ENCODE data around the gene FBXO2.
A peak's percentile ranks its signal among the peaks of the same experiment; 100 is the strongest.

Gene FBXO2

DNA sequence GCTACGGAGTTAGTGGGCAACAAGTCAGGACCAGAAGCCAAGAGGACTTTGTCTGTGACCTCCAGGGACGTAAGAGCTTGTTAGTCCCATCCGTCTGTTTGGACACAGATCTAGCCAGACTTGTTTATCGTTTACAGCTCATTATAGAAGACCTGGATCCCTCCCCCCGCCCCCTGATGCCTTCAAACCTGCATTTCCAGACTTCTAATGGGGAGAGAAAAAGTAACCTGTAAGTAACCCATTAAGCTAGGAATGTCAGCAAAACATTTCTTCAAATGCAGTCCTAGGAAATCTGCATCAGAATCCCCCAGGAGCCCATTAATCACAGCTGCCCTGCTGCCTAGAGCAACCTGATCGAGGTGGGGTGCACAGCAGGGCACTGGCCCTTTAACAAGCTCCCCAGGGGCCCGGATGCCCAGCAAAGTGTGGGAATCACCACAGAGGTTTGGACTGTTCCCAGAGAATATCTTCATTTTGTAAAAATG is 28.1 kb upstream of the FBXO2 start:
- no peak for DNase-seq

DNA sequence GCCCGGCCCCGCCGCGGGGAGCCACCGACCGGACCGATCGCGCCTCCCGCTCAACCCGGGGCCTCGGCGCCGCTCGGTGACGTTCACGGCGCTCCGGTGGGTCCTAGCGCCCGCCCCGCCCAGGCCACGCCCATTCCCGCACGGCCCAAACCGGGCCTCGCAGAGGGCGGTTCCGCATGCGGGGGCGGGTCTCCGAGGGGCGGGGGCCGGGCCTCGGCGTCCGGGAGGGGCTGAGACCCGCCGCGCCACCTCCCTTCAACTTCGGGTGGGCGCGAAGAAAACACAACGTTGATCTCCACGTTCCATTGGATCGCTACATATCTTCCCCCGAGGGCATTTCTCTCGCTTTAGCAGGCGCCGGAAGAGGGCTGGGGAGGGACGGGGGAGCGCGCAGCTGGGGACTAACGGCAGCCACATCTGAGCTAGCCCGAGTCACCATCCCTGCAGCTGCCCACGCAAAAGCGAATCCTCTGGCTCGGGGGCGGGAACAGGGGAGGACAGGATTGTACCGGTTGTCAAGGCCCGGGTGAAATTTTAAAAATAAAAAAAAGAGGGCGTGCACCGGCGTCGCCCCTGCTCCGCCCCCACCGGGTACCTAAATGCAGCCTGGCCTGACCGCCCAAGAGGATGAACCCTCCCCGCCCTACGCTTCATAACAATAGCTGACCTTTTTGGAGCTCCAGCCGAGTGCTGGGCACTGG is 27.0 kb upstream of the FBXO2 start, which contains the start of gene MAD2L2:
Gene MAD2L2 (minus strand): TSS at position 78 of the 701 bp plus-strand sequence. CDS start 547 bp downstream, outside the sequence.
- peak; percentile 87 to 90 for DNase-seq

DNA sequence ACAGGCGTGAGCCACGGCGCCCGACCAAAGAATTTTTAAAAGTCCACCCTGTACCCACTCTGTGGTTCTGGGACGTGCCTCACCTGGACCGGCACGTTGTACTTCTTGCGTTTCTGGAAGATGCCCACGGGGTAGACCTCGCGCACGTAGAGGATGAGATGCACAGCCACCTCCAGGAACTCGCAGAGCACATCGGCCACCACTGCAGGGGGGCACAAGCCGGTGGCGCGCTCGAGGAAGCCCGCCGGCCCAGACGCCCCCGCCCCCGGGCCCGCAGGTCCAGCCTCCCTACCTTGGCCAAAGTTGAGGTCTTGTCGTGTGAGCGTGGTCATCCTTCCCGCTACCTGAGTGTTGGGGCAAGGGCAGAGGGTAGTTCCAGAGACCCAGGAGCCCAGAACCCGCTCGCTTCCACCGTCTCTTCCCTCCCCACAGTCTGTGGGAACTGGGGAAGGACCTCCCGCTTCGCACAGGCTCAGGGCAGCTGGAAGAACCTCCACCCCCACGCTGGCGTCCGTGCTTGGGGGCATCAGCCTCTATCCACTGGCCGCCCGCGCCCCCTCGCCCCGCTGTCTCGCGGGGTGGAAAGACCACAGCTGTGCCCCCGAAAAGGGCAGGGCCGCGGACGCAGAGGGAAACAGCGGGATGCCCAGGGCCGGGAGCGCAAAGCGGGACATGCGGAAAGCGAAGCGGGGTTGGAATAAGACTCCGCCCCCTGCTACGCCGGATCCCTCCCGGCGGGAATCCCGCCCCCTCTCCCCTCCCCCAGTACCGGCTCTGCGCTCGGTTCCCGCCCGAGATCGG is 26.2 kb upstream of the FBXO2 start:
- DNase-seq, result no peak

DNA sequence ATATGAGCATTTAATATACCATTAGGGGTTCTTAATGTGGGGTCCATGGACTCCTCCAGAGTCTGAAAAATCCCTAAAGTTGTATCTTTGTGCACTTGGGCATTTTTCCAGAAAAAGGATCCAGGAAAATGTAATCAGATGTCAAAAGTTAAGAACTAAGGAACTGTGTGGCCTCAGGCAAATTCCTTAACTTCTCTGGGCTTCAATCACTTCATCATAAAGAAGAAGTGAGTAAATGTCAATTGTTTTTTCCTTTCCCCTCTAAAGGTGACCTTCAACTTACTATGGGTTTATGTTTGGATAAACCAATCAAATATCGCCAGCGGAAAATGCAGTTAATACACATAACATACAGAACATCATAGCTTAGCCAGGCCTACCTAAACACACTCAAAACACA is 24.2 kb upstream of the FBXO2 start:
- no peak for DNase-seq

DNA sequence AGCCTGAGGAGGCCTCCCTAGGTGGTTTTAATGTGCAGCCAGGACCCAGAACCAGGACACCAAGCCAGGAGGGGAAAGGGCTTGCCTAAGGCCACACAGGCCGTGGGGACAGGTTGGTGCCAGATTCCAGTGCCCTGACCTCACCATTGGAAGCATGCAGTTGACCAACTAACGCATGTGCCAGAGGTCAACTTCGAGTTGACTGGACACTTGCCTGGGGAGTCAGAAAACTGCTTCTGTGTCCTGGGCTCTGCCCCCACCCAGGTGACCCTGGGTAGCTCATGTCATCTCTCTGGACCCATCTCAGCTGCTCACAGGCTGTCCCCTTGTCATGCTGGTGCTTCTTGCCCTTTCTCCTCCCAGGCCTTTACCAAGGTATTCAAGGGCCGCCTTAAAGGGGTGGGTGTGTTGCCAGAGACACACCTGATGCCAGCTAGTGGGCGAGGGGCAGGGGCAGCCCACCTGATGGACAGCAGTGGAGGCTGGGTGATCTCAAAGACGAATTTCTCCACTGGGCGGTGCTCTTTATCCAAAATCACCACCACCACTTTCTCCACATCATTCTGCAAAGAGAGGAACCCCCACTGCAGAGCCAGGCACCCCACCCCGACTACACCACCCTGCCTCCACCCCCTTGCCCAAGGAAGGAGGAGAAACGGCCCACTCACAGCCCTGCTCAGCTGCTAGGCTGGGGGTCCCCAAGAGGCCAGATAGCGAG is 22.3 kb upstream of the FBXO2 start:
- DNase-seq, result no peak

DNA sequence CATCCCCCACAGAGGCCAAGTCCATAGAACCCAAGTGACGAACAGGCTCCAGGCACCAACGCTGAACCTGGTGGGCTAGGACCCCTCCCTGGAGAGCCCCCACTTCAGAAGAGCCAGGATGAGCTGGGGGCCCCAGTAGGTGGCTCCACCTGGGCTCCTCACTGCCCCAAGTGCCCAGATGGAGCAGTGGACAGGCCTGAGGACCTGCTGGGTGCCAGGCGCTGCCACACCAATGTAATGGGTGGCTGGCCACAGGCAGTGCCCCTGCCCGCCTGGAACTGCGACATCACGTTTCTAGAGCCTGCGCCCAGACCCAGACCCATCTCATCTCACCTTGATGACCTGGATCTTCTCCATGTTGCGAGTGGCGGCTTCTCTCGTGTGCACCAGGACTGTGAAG is 21.1 kb upstream of the FBXO2 start:
- DNase-seq, result no peak

DNA sequence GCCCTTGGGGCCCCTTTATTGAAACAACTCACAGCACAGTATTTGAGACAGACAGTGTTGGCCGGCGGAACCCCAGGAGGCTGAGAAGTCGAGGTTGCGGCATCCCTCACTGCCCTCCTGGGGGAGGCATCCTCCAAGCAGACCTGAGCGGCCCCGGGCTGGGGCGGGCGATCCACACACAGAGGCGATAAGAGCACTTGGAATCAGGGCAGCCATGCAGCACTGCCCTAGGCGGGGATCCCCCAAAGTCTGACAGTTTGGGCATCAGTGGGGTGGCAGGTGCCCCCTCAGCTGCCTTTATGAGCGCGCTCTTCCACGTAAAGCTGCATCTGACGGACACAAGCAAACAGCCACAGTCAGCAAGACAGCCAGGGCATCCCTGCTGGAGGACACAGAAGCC is 20.3 kb upstream of the FBXO2 start:
- no peak for DNase-seq

DNA sequence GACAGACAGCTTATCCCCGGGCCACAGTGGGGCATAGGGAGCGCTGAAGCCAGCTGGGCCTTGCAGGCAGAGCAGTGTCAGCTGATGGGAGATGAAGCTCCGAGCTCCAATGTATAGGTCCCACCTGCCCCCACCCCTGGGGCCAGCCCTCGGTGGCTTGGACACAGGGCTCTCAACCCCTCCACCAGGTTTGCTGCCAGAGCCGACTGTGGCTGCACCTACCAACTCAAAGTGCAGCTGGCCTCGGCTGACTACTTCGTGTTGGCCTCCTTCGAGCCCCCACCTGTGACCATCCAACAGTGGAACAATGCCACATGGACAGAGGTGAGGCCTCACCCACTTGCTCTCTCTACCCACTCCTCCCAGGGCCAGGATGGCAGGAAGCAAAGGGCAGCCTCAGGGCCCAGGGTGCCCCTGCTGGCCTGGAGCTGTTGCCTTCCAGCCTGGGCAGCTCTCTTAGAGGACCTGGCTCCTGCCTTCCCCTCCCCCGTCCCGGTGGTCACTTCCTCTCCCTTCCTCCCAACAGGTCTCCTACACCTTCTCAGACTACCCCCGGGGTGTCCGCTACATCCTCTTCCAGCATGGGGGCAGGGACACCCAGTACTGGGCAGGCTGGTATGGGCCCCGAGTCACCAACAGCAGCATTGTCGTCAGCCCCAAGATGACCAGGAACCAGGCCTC is 19.0 kb upstream of the FBXO2 start:
- no peak for DNase-seq

DNA sequence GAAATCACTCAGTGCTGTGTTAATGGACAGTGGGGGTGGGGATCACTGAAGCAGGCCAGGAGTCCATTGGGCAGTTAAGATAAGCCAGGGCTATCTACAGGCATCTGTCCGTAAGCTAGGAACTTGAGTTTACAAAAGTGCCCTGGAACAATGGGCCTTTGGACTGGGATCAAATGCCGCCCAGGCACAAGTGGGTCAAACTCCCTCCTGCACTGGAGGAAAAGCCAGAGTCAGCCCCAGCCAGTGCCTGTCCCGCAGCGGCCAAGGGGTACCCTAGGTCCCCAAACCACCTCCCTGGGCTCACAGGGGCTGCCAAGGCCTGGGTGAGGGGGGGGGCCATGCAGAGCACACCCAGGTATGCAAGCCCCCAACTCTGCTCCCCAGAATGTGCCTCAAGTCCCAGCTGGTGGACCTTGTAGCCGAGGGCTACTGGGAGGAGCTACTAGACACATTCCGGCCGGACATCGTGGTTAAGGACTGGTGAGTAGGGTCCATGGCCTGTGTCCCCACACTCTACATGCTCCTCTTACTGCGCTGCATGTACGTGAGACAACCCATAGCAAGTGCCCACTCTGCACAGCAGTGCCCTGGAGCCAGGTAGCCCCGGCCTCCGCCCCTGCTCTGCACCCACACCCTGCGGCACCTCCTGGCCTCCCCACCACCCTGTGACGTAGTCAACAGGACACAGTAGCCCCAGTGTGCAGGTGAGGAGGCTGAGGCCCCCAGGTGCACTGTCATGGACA is 17.5 kb upstream of the FBXO2 start:
- no peak for DNase-seq

DNA sequence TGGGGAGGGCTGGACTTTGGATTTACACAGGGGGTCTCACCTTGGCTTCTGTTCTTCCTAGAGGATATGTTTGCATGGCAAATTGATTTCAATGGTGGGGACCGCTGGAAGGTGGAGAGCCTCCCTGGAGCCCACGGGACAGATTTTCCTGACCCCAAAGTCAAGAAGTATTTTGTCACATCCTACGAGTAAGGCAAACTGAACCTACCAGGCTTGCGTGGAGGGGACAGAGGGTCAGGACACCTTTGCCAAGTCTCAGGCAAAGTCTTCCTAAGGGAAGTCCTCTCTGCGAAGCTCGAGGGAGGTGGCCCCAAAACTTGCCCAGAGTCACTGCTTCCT is 16.9 kb upstream of the FBXO2 start:
- no peak for DNase-seq

DNA sequence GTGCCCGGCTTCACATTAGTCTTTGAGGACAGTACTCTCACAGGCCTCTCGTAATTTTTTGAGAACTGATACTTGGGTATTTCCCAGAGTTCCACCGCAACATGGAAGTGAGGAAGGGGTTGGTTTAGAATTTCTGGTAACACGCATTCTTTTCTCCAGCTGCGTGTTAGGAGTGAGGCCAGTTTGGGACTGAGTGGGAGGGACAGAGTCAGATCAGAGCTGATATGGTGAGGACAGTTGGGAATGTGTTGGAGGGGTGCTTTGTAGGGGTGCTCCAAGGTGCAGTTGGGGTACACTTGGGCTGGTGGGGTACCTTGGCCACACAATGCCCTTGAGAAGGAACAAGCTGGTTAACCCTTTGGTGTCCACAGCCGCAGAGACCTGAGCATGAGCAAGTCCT is 16.5 kb upstream of the FBXO2 start:
- no peak for DNase-seq

DNA sequence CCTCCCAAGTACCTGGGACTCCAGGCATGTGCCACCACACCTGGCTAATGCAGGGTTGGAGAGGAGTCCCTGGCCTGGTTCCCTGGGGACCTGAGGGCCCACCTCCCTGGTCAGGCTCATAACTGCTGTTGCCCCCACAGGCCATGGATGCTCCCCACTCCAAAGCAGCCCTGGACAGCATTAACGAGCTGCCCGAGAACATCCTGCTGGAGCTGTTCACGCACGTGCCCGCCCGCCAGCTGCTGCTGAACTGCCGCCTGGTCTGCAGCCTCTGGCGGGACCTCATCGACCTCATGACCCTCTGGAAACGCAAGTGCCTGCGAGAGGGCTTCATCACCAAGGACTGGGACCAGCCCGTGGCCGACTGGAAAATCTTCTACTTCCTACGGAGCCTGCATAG is 14.3 kb upstream of the FBXO2 start:
- no peak for DNase-seq

DNA sequence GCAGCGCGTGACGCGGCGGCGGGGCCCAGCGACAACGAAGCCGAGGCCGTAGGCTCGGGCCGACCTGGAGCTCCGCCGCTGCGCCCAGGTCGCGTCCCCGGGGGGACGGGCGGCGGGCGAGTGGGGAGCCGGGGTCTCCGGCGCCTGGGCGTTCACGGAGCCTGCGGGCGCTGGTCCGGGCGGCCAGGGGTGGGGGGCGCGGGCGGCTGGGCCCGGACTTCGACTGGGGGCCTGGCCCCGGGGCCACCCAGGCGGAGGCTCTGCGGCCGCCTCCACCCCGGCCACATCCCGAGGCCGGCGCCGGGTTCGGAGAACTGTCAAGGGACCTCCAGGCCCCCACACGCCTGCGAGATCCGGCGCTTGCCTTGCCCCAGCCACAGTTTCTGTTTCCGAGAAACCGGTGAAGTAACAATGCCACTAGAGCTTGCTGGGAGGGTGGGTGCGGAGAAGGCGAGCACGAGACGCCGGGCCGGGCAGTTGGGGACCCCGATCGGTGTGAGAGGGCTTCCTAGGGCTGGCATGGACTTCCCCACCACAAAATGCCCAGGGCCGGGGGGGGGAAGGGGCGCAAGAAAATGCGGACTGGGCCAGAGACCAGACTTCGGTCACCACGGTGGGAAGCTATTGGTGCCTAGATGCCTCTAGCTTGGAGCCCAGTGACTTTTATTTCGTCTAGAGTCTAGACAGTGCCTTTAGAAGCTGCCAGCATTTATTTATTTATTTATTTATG is 10.3 kb upstream of the FBXO2 start:
- peak; percentile 53 to 61 for DNase-seq

DNA sequence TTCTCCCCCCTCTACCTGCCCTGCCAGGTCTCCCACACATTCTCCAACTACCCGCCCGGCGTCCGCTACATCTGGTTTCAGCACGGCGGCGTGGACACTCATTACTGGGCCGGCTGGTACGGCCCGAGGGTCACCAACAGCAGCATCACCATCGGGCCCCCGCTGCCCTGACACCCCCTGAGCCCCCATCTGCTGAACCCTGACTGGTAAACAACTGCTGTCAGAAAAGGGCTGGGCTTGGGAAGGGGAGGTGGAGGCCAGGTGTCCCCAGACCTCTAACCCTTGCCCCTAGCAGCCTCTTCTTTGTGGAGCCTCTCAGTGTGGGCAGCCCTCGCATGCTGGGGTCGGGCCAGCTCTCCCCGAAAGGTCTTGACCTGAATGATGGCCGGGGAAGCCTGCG is 6.9 kb upstream of the FBXO2 start:
- no peak for DNase-seq

DNA sequence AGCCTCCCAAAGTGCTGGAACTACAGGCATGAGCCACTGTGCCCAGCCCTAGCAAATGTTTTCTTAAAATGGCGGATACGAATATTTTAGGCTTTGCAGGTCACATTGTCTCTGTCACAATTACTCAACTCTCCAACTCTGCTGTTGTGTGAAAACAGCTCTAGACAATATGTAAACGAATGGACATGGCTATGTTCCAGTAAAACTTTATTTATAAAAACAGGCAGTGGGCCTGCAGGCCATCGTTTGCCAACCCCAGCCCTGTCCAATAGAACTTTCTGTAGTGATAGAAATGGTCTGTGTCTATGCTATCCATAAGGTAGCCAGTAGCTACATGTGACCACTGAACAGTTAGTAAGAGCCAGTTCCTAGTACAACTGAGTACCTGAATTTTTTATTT is 5.5 kb upstream of the FBXO2 start:
- no peak for DNase-seq

DNA sequence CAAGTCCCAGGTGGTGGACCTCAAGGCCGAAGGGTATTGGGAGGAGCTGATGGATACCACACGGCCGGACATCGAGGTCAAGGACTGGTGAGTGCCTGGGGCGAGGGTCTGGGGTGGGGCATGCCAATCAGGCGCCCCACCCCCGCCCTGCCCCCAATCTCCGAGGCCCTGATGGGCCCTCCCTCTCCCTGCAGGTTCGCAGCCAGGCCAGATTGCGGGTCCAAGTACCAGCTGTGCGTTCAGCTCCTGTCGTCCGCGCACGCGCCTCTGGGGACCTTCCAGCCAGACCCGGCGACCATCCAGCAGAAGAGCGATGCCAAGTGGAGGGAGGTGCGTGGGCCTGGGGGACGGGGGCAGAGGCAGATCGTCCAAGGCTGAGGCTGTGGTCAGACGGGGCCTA is 4.3 kb upstream of the FBXO2 start:
- no peak for DNase-seq

DNA sequence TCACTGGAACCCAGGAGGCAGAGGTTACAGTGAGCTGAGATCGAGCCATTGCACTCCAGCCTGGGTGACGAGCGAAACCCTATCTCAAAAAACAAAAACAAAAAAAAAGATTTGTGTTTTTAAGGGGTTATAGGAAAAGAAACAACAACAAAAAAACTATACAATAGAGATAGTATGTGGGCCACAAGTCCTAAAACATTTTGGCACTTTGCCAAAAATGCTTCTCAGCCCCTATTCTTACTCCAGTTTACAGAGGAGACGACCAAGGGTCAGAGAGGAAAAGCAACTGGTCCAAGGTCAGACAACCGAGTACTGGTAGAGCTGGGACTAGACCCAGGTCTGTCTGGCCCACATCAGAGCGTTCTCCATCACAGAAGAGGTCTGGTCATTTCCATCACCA is 3.4 kb upstream of the FBXO2 start:
- no peak for DNase-seq

DNA sequence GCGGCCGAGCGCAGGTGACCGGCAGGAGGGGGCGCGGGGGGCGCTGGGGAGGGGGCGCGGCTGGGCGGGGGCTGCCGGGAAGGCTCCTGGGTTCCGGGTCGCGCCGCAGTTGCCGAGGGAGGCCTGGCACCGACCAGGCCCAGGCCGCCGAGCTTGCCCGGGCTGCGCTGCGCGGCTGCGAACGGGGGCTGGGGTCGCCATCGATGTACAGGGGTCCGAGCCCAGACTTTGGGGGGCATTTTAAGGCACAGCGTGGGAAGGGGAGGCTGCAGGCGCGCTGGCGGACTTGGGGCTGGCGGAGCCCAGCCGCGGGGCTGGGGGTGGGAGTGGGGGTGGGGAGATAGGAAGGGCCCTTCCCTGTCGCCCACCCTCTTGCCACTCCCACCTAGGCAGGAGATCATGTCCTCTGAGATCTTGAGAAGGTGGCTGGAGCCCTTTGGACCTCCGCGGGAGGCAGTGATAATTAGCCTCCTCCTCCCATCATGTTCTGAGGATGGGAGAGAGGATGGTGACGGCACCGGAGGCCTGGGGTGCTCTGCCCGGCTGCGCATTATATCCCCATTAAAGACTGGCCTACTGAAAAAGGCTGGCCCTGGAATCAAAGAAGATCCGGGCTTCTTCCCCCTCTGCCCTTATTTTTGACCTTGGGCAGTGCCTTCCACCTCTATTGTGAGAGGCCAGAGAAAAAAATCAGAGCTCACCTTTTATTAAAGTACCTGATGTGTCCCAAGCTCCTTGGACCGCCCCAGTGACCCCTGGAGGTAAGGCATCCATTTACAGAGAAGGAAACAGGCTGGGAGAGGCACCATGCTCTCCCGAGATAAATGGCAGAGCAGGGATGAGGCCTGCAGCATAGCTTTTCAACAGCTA is 945 bp upstream of the FBXO2 start:
- DNase-seq, result no peak

DNA sequence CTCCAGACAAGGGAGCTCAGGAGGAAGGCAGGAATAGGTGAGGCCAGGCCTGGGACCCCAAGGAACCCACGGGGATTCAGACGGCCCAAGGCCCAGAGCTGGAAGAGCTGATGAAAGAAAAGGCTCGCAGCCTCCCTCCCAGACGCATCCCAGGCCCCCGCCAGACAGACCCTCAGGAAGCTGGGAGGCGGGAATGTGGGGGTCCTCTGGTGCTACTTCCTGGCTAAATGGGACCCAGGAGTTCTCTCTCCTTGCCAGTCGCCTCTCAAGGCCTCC is 430 bp downstream of the FBXO2 start:
- no peak for DNase-seq

DNA sequence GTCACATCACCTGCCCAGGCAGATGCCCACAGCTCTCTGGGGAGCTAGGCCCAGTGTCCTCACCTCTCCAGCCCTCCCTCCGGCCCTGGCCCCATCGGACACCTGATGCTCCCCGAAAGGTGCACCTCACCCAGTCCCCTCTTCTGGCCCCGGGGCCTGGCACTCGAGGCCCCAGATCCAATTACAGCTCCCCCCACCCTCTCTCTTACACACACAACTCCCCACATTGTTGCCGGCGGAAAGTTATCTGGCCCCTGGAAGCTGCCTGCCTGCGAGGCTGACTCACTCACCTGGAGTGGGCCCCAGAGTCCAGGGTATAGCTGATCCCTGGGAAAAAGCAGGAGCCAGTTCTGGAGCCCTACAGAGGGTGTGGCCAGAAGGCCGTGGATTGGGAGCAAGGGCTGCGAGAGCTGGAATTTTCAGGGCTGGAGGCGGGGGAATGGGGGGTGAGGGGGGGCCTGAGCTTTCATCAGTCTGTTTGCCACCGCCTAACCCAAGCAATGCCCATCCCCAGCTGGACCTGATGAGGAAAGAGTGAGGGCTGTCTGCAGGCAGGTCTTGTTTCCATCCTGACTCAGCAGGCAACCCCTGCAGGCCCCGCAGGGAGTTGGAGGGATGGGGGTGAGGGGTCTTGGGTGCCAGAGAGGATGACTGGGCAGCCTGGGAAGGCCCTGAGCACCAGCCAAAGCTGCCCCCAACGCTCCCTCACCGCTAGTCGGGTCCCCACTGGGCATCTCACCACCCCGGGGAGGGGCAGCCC is 948 bp downstream of the FBXO2 start:
- DNase-seq, result no peak

Data from CD4-positive, alpha-beta T cell treated with Interleukin-4 for 1 hour (primary cell).